GM20431 (cell line): Measurements from ENCODE around the gene BANF1.

Experiments used
- in situ Hi-C: fragments of 300-500 bp; cut with MseI, MboI; formaldehyde crosslinking; loops from one replicate; pipeline ENCODE4 v1.15.0; 2020; ENCODE audit warnings: low sequenced_read_pairs; ENCODE audit not compliant: unreplicated experiment

BANF1 gene

DNA sequence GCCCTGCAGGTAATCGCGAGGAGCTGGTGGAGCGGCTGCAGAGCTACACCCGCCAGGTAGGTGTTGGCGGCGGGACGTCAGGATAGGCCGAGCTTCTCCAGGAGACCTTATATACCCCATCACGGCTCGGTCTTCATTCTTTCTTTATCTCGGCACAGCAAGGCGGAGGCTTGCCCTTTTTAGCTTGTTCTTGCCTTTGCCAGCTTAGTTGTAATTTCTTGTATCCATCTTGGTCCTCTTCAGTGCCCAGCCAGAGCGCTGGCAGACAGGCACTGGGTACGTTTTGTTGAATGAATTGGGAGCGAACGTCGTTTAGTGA is 50.3 kb downstream of the BANF1 start:
- in situ Hi-C loops, result no loop called here
